Activated CD8-positive, alpha-beta T cell treated with anti-CD3 and anti-CD28 coated beads, Interleukin-2, amount 10 ng/mL, durations not matched to agents 7 days and 5 days (primary cell): Measurements from ENCODE around the gene PITPNM3. TPM values are rescaled to one million over a fixed set of nuclear protein-coding genes. Genes with fewer than 3 reads are reported as not detected.

Source experiments
- ATAC-seq: fragments of 150-1000 bp; cut with Tn5 transposase; one replicate; pipeline ENCODE4 v1.10.0; 2021; ENCODE audit warnings: moderate library complexity
- CTCF ChIA-PET: fragments of 350-600 bp; sonication (Branson Sonifier 250); formaldehyde crosslinking; loops from one replicate; lab custom pipeline; 2021; ENCODE audit warnings: antibody characterized with exemption; lab: Charles Lee
- POLR2A ChIA-PET: fragments of 350-600 bp; sonication (Branson Sonifier 250); formaldehyde crosslinking; loops from one replicate; lab custom pipeline; 2021; ENCODE audit warnings: antibody characterized with exemption; lab: Charles Lee
- DNase-seq: peaks from one replicate; pipeline ENCODE4 v3.0.0-alpha.2; 2020
- H3K27ac Mint-ChIP-seq: one replicate; pipeline ENCODE4 v1.8.0; 2021; ENCODE audit warnings: mild to moderate bottlenecking, mixed read lengths
- H3K27me3 Mint-ChIP-seq: one replicate; pipeline ENCODE4 v1.8.0; 2021; ENCODE audit warnings: low read depth, mixed read lengths
- H3K36me3 Mint-ChIP-seq: one replicate; pipeline ENCODE4 v1.8.0; 2021; ENCODE audit warnings: low read depth, mixed read lengths
- H3K4me1 Mint-ChIP-seq: one replicate; pipeline ENCODE4 v1.8.0; 2021; ENCODE audit warnings: low read depth, mixed read lengths
- H3K4me3 Mint-ChIP-seq: one replicate; pipeline ENCODE4 v1.8.0; 2021; ENCODE audit warnings: mild to moderate bottlenecking, mixed read lengths
- H3K9me3 Mint-ChIP-seq: one replicate; pipeline ENCODE4 v1.8.0; 2022; ENCODE audit warnings: mixed read lengths; ENCODE audit not compliant: insufficient read depth
- total RNA-seq, 2 experiments: library from RNA; stranded (reverse); gene quantifications; one replicate each; pipeline ENCODE4 v1.2.3, GENCODE V29; 2021

Gene PITPNM3
- total RNA-seq, 2 experiments from 2014 or later, result 0.68 to 0.71 TPM

- CTCF ChIA-PET, result no interaction called here
- no peaks in the 10 kb centered on the region for H3K36me3 Mint-ChIP-seq
- peaks cover 8% of the 10 kb centered on the region for H3K27me3 Mint-ChIP-seq
- no peaks in the 10 kb centered on the region for H3K4me1 Mint-ChIP-seq
- POLR2A ChIA-PET, result no interaction called here
- H3K27ac Mint-ChIP-seq, result no peak overlapping the region
- H3K9me3 Mint-ChIP-seq, result no peaks in the 10 kb centered on the region
- ATAC-seq (no peak), DNase-seq (no peak)
- no peak overlapping the region for H3K4me3 Mint-ChIP-seq
These were observed 39.3 kb downstream of the PITPNM3 start for GRCh38 chr17:6517062-6517461.

- H3K4me3 Mint-ChIP-seq, result no peak overlapping the region
- H3K36me3 Mint-ChIP-seq, result no peaks in the 10 kb centered on the region
- ATAC-seq, result no peak
- H3K9me3 Mint-ChIP-seq, result no peaks in the 10 kb centered on the region
- H3K4me1 Mint-ChIP-seq, result no peaks in the 10 kb centered on the region
- H3K27me3 Mint-ChIP-seq, result peaks cover 8% of the 10 kb centered on the region
- POLR2A ChIA-PET, result no interaction called here
- H3K27ac Mint-ChIP-seq, result no peak overlapping the region
- DNase-seq, result no peak
- CTCF ChIA-PET, result no interaction called here
These were observed 42.0 kb downstream of the PITPNM3 start for GRCh38 chr17:6514371-6514770.

- ChIA-PET CTCF (no interaction called here), POLR2A (no interaction called here)
- Mint-ChIP-seq H3K27ac (no peak overlapping the region), H3K36me3 (no peaks in the 10 kb centered on the region), H3K4me3 (no peak overlapping the region), H3K4me1 (no peaks in the 10 kb centered on the region), H3K9me3 (no peaks in the 10 kb centered on the region), H3K27me3 (peaks cover 8% of the 10 kb centered on the region)
- DNase-seq (no peak), ATAC-seq (no peak)
These were observed 43.8 kb downstream of the PITPNM3 start for GRCh38 chr17:6512552-6512951.

GRCh38 chr17:6510321-6510977, 45.9 kb downstream of the PITPNM3 start:
- Mint-ChIP-seq H3K4me1 (no peaks in the 10 kb centered on the region), H3K27ac (no peak overlapping the region), H3K4me3 (no peak overlapping the region), H3K9me3 (no peaks in the 10 kb centered on the region), H3K27me3 (peaks cover 6% of the 10 kb centered on the region), H3K36me3 (no peaks in the 10 kb centered on the region)
- CTCF ChIA-PET, result interaction anchor here (1.5 kb wide), 1 partner anchor 37 kb away, joined by 3 read pairs; no protein-coding TSS in a partner anchor
- DNase-seq (no peak), ATAC-seq (no peak)
- POLR2A ChIA-PET, result no interaction called here

GRCh38 chr17:6509921-6510320, 46.4 kb downstream of the PITPNM3 start:
- H3K9me3 Mint-ChIP-seq, result no peaks in the 10 kb centered on the region
- POLR2A ChIA-PET, result no interaction called here
- H3K4me1 Mint-ChIP-seq, result no peaks in the 10 kb centered on the region
- H3K27me3 Mint-ChIP-seq, result peaks cover 6% of the 10 kb centered on the region
- H3K4me3 Mint-ChIP-seq, result no peak overlapping the region
- CTCF ChIA-PET, result interaction anchor here (1.5 kb wide), 1 partner anchor 37 kb away, joined by 3 read pairs; no protein-coding TSS in a partner anchor
- no peaks in the 10 kb centered on the region for H3K36me3 Mint-ChIP-seq
- DNase-seq, result no peak
- H3K27ac Mint-ChIP-seq, result no peak overlapping the region
- no peak for ATAC-seq

GRCh38 chr17:6509031-6509771, 47.2 kb downstream of the PITPNM3 start:
- no peaks in the 10 kb centered on the region for H3K36me3 Mint-ChIP-seq
- no peak overlapping the region for H3K4me3 Mint-ChIP-seq
- DNase-seq (no peak), ATAC-seq (no peak)
- no peak overlapping the region for H3K27ac Mint-ChIP-seq
- no peaks in the 10 kb centered on the region for H3K4me1 Mint-ChIP-seq
- CTCF ChIA-PET, result no interaction called here
- H3K27me3 Mint-ChIP-seq, result peaks cover 3% of the 10 kb centered on the region
- no peaks in the 10 kb centered on the region for H3K9me3 Mint-ChIP-seq
- POLR2A ChIA-PET, result no interaction called here

GRCh38 chr17:6508519-6509030, 47.8 kb downstream of the PITPNM3 start:
- Mint-ChIP-seq H3K4me3 (no peak overlapping the region), H3K27ac (no peak overlapping the region), H3K36me3 (no peaks in the 10 kb centered on the region), H3K4me1 (no peaks in the 10 kb centered on the region), H3K27me3 (peaks cover 3% of the 10 kb centered on the region), H3K9me3 (no peaks in the 10 kb centered on the region)
- no peak for ATAC-seq
- no peak for DNase-seq
- ChIA-PET CTCF (no interaction called here), POLR2A (no interaction called here)

- Mint-ChIP-seq H3K36me3 (no peaks in the 10 kb centered on the region), H3K4me1 (no peaks in the 10 kb centered on the region)
- no peak for DNase-seq
These were observed 48.3 kb downstream of the PITPNM3 start for GRCh38 chr17:6508016-6508415.

GRCh38 chr17:6507535-6507934, 48.8 kb downstream of the PITPNM3 start:
- Mint-ChIP-seq H3K27ac (no peak overlapping the region), H3K4me1 (no peaks in the 10 kb centered on the region), H3K36me3 (no peaks in the 10 kb centered on the region), H3K9me3 (no peaks in the 10 kb centered on the region), H3K4me3 (no peak overlapping the region), H3K27me3 (peaks cover 2% of the 10 kb centered on the region)
- ATAC-seq (no peak), DNase-seq (no peak)
- POLR2A ChIA-PET, result no interaction called here
- CTCF ChIA-PET, result no interaction called here

More at GRCh38 chr17:6508016-6508415, 48.3 kb downstream of the PITPNM3 start:
- ATAC-seq, result no peak
- H3K27ac Mint-ChIP-seq, result no peak overlapping the region
- ChIA-PET CTCF (no interaction called here), POLR2A (no interaction called here)
- peaks cover 3% of the 10 kb centered on the region for H3K27me3 Mint-ChIP-seq
- no peak overlapping the region for H3K4me3 Mint-ChIP-seq
- H3K9me3 Mint-ChIP-seq, result no peaks in the 10 kb centered on the region

GRCh38 chr17:6506679-6507231, 49.6 kb downstream of the PITPNM3 start:
- ChIA-PET CTCF (no interaction called here), POLR2A (no interaction called here)
- no peaks in the 10 kb centered on the region for H3K36me3 Mint-ChIP-seq
- no peak overlapping the region for H3K27ac Mint-ChIP-seq
- ATAC-seq (no peak), DNase-seq (no peak)
- no peaks in the 10 kb centered on the region for H3K27me3 Mint-ChIP-seq
- H3K4me3 Mint-ChIP-seq, result no peak overlapping the region
- H3K4me1 Mint-ChIP-seq, result no peaks in the 10 kb centered on the region
- no peaks in the 10 kb centered on the region for H3K9me3 Mint-ChIP-seq

GRCh38 chr17:6505425-6506142, 50.8 kb downstream of the PITPNM3 start:
- ChIA-PET CTCF (no interaction called here), POLR2A (no interaction called here)
- DNase-seq (no peak), ATAC-seq (no peak)
- Mint-ChIP-seq H3K27ac (no peak overlapping the region), H3K4me1 (no peaks in the 10 kb centered on the region), H3K36me3 (no peaks in the 10 kb centered on the region), H3K4me3 (no peak overlapping the region), H3K9me3 (no peaks in the 10 kb centered on the region), H3K27me3 (no peaks in the 10 kb centered on the region)
